Measurements from ENCODE around the gene PLEKHB1. TPM values are rescaled to one million over a fixed set of nuclear protein-coding genes. Genes with fewer than 3 reads are reported as not detected.

Gene PLEKHB1
- total and polyA plus RNA-seq, 12 donors = 0.71 to 44.8 (median 14.3) TPM

DNA sequence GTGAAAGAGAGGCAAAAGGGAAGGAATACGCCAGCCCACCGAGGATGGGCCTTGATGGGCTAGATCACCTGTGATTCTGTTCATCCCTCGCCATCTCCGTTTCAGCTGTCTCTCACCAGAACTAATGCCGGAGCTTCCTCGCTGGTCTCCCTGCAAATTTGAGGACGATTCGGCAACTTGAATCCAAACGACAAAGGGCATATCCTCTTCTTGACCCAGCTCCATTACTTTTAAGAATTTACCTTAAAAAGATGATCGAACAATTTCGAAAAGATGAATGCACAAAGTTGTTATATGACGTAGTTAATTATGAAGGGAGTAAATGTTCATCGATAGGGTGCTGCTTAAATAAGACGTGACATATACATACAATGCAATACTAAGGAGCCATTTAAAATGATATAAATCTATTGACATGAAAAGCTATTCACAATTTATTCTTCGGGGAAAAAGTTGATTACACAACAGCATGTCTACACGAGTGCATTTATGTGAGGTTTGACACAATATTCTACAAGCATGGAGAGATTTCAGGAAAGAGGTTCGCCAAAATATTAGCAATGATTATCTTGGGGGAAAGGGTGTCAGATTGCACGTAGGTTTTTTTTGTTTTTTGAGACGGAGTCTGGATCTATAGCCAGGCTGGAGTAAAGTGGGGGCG is 47.5 kb upstream of the PLEKHB1 start:
- Histone ChIP-seq H3K4me1 (peaks cover 4 to 30% (median 21%) of the 10 kb centered on the region in 9 donors), H3K4me3 (peak overlapping the region; percentile 73 to 100 (median 87)), H3K27ac (peak overlapping the region; percentile 77 to 95 (median 86)), H3K36me3 (no peaks in the 10 kb centered on the region), H3K27me3 (no peaks in the 10 kb centered on the region), H3K9me3 (no peaks in the 10 kb centered on the region)
- ATAC-seq (no peak), DNase-seq (no peak)
- TF ChIP-seq, protein P1, sequence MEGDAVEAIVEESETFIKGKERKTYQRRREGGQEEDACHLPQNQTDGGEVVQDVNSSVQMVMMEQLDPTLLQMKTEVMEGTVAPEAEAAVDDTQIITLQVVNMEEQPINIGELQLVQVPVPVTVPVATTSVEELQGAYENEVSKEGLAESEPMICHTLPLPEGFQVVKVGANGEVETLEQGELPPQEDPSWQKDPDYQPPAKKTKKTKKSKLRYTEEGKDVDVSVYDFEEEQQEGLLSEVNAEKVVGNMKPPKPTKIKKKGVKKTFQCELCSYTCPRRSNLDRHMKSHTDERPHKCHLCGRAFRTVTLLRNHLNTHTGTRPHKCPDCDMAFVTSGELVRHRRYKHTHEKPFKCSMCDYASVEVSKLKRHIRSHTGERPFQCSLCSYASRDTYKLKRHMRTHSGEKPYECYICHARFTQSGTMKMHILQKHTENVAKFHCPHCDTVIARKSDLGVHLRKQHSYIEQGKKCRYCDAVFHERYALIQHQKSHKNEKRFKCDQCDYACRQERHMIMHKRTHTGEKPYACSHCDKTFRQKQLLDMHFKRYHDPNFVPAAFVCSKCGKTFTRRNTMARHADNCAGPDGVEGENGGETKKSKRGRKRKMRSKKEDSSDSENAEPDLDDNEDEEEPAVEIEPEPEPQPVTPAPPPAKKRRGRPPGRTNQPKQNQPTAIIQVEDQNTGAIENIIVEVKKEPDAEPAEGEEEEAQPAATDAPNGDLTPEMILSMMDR (IDR thresholded peaks at IDR 0.05) = no peak
- intact Hi-C loops (cut with DNase I) = loop anchor here in 2 of 10 donors (5.0 to 10.0 kb wide), 5 partner anchors 47 to 197 kb away; no protein-coding TSS in a partner anchor
- 34 to 38% methylated on average over 20 of the region's 20 CpGs for WGBS, 2 donors

DNA sequence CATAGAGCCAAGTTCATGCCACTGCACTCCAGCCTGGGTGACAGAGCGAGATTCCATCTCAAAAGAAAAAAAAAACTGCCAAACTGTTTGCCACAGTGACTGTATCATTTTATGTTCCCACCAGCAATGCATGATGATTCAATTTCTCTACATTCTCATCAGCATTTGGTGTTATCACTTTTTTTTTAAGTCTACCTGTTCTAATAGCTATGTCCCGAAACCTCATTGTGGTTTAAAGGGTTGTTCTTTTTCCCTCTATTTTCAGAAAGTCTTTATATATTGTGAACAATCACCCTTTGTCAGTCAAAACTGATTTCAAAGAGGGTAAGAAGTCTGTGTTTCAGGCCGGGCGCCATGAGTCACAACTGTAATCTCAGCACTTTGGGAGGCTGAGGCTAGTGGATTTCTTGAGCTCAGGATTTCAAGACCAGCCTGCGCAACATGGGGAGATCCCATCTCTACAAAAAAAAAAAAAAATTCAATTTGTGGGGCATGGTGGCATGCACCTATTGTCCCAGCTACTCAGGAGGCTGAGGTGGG is 33.7 kb upstream of the PLEKHB1 start:
- ATAC-seq (no peak), DNase-seq (no peak)
- TF ChIP-seq, protein P1 (IDR thresholded peaks at IDR 0.05) = no peak
- Histone ChIP-seq H3K36me3 (no peaks in the 10 kb centered on the region), H3K27ac (no peak overlapping the region), H3K4me3 (no peak overlapping the region), H3K9me3 (no peaks in the 10 kb centered on the region), H3K27me3 (no peaks in the 10 kb centered on the region), H3K4me1 (no peaks in the 10 kb centered on the region)
- 84% methylated on average over 5 of the region's 5 CpGs for WGBS, 2 donors
- intact Hi-C loops (cut with DNase I) = no loop called here

- Histone ChIP-seq H3K36me3 (no peaks in the 10 kb centered on the region), H3K9me3 (no peaks in the 10 kb centered on the region), H3K27me3 (no peaks in the 10 kb centered on the region), H3K4me1 (no peaks in the 10 kb centered on the region), H3K27ac (no peak overlapping the region), H3K4me3 (no peak overlapping the region)
- intact Hi-C loops (cut with DNase I) = no loop called here
- TF ChIP-seq, protein P1 (IDR thresholded peaks at IDR 0.05) = no peak
- DNase-seq (no peak), ATAC-seq (no peak)
Observed at GRCh38 chr11:73614591-73614990, 31.8 kb upstream of the PLEKHB1 start.

DNA sequence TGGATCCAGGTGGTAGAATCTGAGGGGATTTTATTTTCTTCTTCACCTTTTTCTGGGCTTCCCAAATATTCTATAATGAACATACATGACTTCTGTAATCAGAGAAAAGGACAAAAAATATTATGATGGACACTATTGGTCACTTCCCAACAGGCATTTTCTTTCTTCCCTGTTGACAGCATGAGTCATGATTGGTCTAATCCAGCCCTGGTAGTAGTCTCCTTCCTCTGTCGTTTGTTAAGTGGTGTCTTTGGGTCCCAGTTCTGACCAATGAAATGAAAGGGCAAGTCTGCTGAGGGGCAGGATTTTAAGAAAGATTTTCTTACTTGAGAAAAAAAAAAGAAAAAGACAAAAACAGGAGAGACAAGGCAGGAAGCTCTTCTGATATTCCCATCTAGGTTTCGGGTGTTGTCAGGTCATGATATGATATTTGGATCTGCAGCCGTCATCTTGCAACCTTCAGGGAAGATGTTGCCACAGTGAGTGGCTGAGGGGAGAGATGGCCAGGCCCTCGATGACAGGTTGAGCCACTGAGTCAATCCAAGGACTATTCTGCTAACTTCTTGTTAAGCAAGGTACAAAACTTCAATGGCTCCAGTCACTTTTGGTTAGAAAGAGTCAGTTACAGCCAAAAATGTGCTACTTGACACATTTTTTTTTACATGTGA is 23.3 kb upstream of the PLEKHB1 start:
- Histone ChIP-seq H3K9me3 (no peaks in the 10 kb centered on the region), H3K36me3 (no peaks in the 10 kb centered on the region), H3K27me3 (no peaks in the 10 kb centered on the region), H3K4me1 (peaks cover 0 to 36% (median 11%) of the 10 kb centered on the region in 9 donors), H3K4me3 (no peak overlapping the region), H3K27ac (peak overlapping the region in 1 of 10 donors; percentile 79)
- DNase-seq (no peak), ATAC-seq (no peak)
- TF ChIP-seq, protein P1 (IDR thresholded peaks at IDR 0.05) = no peak
- intact Hi-C loops (cut with DNase I) = loop anchor here in 6 of 10 donors (10.0 kb wide), 1 partner anchor 218 kb away; no protein-coding TSS in a partner anchor
- 47 to 64% methylated on average over 4 of the region's 4 CpGs for WGBS, 2 donors
